Keratinocyte (primary cell): ENCODE results near the gene ATP6V1C2. TPM values are rescaled to one million over a fixed set of nuclear protein-coding genes. Genes with fewer than 3 reads are reported as not detected.

Experiments used
- DNase-seq: peaks from one replicate; pipeline ENCODE4 v3.0.0-alpha.2; 2011; ENCODE audit warnings: low read depth, missing footprints, low spot score
- FAIRE-seq: peaks from 2 replicates; lab custom pipeline; 2011; peaks lifted over from hg19 to GRCh38; lab: Jason Lieb, UNC
- H2AFZ ChIP-seq: 2 replicates; pipeline ENCODE4 v1.6.0; 2012; ENCODE audit warnings: low read length, control low read depth, inconsistent platforms; ENCODE audit not compliant: control insufficient read depth
- H3K27ac ChIP-seq: 2 replicates; pipeline ENCODE4 v1.5.1; 2011; ENCODE audit warnings: low read length; ENCODE audit not compliant: control insufficient read depth, insufficient read depth
- H3K27me3 ChIP-seq: 3 replicates; pipeline ENCODE4 v1.6.0; 2011; ENCODE audit warnings: low read length; ENCODE audit not compliant: control insufficient read depth, insufficient read depth; ENCODE audit errors: extremely low read depth
- H3K36me3 ChIP-seq, 2 experiments: 2 replicates in 1 of 2; 3 replicates in 1 of 2; pipeline ENCODE4 v1.5.1; 2011; ENCODE audit warnings: low read length in 2 of 2, mild to moderate bottlenecking in 1 of 2; ENCODE audit not compliant: control insufficient read depth in 2 of 2, insufficient read depth in 2 of 2; ENCODE audit errors: extremely low read depth in 1 of 2
- H3K4me1 ChIP-seq: 3 replicates; pipeline ENCODE4 v1.5.1; 2011; ENCODE audit warnings: low read length; ENCODE audit not compliant: control insufficient read depth, insufficient read depth; ENCODE audit errors: extremely low read depth
- H3K4me2 ChIP-seq: 3 replicates; pipeline ENCODE4 v1.6.0; 2011; ENCODE audit warnings: low read depth, low read length; ENCODE audit not compliant: control insufficient read depth, insufficient read depth; ENCODE audit errors: extremely low read depth
- H3K4me3 ChIP-seq, 3 experiments: fragments of 200-600 bp in 1 of 3; sonication (generic) in 1 of 3; 2 replicates in 2 of 3; 3 replicates in 1 of 3; pipeline ENCODE4 v1.5.1; 2011 to 2016; ENCODE audit warnings: low read length in 3 of 3, mild to moderate bottlenecking in 3 of 3, control low read depth in 2 of 3, inconsistent platforms in 1 of 3, low read depth in 1 of 3, mixed read lengths in 1 of 3, mixed run types in 1 of 3, moderate library complexity in 1 of 3; ENCODE audit not compliant: control insufficient read depth in 2 of 3, insufficient read depth in 2 of 3; ENCODE audit errors: extremely low read depth in 1 of 3
- H3K79me2 ChIP-seq: 2 replicates; pipeline ENCODE4 v1.6.0; 2012; ENCODE audit warnings: low read length; ENCODE audit not compliant: control insufficient read depth, insufficient read depth
- H3K9ac ChIP-seq: 3 replicates; pipeline ENCODE4 v1.6.0; 2011; ENCODE audit warnings: low read length; ENCODE audit not compliant: control insufficient read depth, insufficient read depth; ENCODE audit errors: extremely low read depth
- H3K9me1 ChIP-seq: 3 replicates; pipeline ENCODE4 v1.6.0; 2011; ENCODE audit warnings: low read length; ENCODE audit not compliant: control insufficient read depth, insufficient read depth; ENCODE audit errors: extremely low read depth
- H3K9me3 ChIP-seq: 2 replicates; pipeline ENCODE4 v1.5.1; 2012; ENCODE audit warnings: low read depth, low read length; ENCODE audit not compliant: control insufficient read depth
- H4K20me1 ChIP-seq: 3 replicates; pipeline ENCODE4 v1.6.0; 2011; ENCODE audit warnings: low read length; ENCODE audit not compliant: control insufficient read depth, insufficient read depth; ENCODE audit errors: extremely low read depth
- EZH2 ChIP-seq: IDR thresholded peaks from one replicate; pipeline ENCODE4 v1.6.1; 2012; ENCODE audit warnings: inconsistent platforms, mild to moderate bottlenecking, low read length, moderate library complexity
- dilution Hi-C: fragments of 300-500 bp; cut with MboI; formaldehyde crosslinking; loops from one replicate; pipeline ENCODE4 v1.7.0; 2020; ENCODE audit warnings: low sequenced_read_pairs; ENCODE audit not compliant: extremely low pct_ligation_motif_present
- polyA plus RNA-seq, 5 experiments: library from polyadenylated mRNA; depleted of rRNA in 3 of 5; stranded (reverse) in 3 of 5; stranded (forward) in 1 of 5; unstranded in 1 of 5; fragments of >200 nt; gene quantifications; 1 replicate in 1 of 5; 2 replicates in 3 of 5; 3 replicates in 1 of 5; pipeline versions ENCODE4 v1.2.1 to v1.2.3, GENCODE V29; 2011 to 2012; ENCODE audit warnings: missing spikeins in 2 of 5, low read depth in 1 of 5, low replicate concordance in 1 of 5
- TF ChIP-seq, protein P1 (sequence below), 3 experiments: IDR thresholded peaks in 1 of 3; conservative IDR thresholded peaks in 1 of 3; optimal IDR thresholded peaks in 1 of 3; 2 replicates in 2 of 3; 3 replicates in 1 of 3; pipeline versions ENCODE3 to v1.5.1; 2011; ENCODE audit warnings: low read length in 3 of 3, mild to moderate bottlenecking in 3 of 3, moderate library complexity in 2 of 3, control low read depth in 1 of 3, inconsistent platforms in 1 of 3; ENCODE audit not compliant: insufficient read depth in 2 of 3; ENCODE audit errors: extremely low read depth in 1 of 3

Gene ATP6V1C2
- polyA plus RNA-seq, 1 donor (not counting 4 experiments of a cell fraction or from before 2014, with no cell fraction given): 0.55 TPM

DNA sequence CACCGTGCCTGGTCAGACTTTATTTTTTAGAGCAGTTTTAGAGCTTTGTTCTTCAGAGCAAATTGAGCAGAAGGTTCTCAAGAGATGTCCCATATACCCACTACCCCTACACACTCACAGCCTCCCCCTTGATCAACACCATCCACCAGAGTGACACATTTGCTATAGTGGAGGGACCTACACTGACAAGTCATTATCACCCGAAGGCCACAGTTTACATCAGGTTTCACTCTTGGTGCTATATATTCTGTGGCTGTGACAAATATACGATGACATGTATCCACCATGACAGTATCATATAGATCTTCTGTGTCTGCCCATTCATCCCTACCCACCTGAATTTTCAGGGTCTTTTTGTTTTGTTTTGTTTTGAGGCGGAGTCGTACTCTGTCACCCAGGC, 15.4 kb upstream of the ATP6V1C2 start:
- dilution Hi-C loops: loop anchor here (10.0 kb wide), 1 partner anchor 79 kb away; no protein-coding TSS in a partner anchor
- Histone ChIP-seq H3K9me3 (no peaks in the 10 kb centered on the region), H3K27ac (no peak overlapping the region), H2AFZ (no peak overlapping the region), H3K4me3 (no peak overlapping the region), H3K9ac (no peak overlapping the region), H3K4me2 (no peak overlapping the region), H3K9me1 (no peaks in the 10 kb centered on the region), H3K36me3 (no peaks in the 10 kb centered on the region), H4K20me1 (no peaks in the 10 kb centered on the region), H3K4me1 (no peaks in the 10 kb centered on the region), H3K27me3 (peaks cover 8% of the 10 kb centered on the region), H3K79me2 (no peaks in the 10 kb centered on the region)
- TF ChIP-seq, protein P1, sequence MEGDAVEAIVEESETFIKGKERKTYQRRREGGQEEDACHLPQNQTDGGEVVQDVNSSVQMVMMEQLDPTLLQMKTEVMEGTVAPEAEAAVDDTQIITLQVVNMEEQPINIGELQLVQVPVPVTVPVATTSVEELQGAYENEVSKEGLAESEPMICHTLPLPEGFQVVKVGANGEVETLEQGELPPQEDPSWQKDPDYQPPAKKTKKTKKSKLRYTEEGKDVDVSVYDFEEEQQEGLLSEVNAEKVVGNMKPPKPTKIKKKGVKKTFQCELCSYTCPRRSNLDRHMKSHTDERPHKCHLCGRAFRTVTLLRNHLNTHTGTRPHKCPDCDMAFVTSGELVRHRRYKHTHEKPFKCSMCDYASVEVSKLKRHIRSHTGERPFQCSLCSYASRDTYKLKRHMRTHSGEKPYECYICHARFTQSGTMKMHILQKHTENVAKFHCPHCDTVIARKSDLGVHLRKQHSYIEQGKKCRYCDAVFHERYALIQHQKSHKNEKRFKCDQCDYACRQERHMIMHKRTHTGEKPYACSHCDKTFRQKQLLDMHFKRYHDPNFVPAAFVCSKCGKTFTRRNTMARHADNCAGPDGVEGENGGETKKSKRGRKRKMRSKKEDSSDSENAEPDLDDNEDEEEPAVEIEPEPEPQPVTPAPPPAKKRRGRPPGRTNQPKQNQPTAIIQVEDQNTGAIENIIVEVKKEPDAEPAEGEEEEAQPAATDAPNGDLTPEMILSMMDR (optimal IDR thresholded peaks at IDR 0.05 in 1 of 3, IDR thresholded peaks at IDR 0.05 in 1 of 3, conservative IDR thresholded peaks at IDR 0.05 in 1 of 3; ENCODE audit: extremely low read depth in 1 of 3, insufficient read depth in 2 of 3, low read length in 3 of 3): no peak
- TF ChIP-seq EZH2: no peak
- DNase-seq (no peak), FAIRE-seq (no peak)

- FAIRE-seq: no peak
These were observed 13.6 kb upstream of the ATP6V1C2 start for GRCh38 chr2:10707831-10708230.

More at GRCh38 chr2:10707831-10708230, 13.6 kb upstream of the ATP6V1C2 start:
- no peak for DNase-seq
- Histone ChIP-seq H3K36me3 (no peaks in the 10 kb centered on the region), H2AFZ (no peak overlapping the region), H3K27me3 (peaks cover 8% of the 10 kb centered on the region), H3K79me2 (no peaks in the 10 kb centered on the region), H3K9me1 (no peaks in the 10 kb centered on the region), H4K20me1 (no peaks in the 10 kb centered on the region), H3K9me3 (no peaks in the 10 kb centered on the region), H3K27ac (no peak overlapping the region), H3K4me1 (peaks cover 3% of the 10 kb centered on the region), H3K4me3 (no peak overlapping the region), H3K4me2 (no peak overlapping the region), H3K9ac (no peak overlapping the region)
- TF ChIP-seq EZH2: no peak
- TF ChIP-seq, protein P1 (optimal IDR thresholded peaks at IDR 0.05 in 1 of 3, IDR thresholded peaks at IDR 0.05 in 1 of 3, conservative IDR thresholded peaks at IDR 0.05 in 1 of 3; ENCODE audit: extremely low read depth in 1 of 3, insufficient read depth in 2 of 3, low read length in 3 of 3): no peak
- dilution Hi-C loops: loop anchor here (10.0 kb wide), 1 partner anchor 77 kb away; no protein-coding TSS in a partner anchor
